Peyer's patch (tissue), 4 donors: ENCODE measurements around the gene CASR. TPM values are rescaled to one million over a fixed set of nuclear protein-coding genes. Genes with fewer than 3 reads are reported as not detected.

Experiments
- DNase-seq, 3 donors: peaks; one replicate each; pipeline ENCODE4 v3.0.0-alpha.2; 2017 to 2019
- H3K27ac ChIP-seq, 4 donors: fragments of 200-600 bp; sonication (generic); one replicate each; pipeline ENCODE4 v1.5.1; 2016 to 2019
- H3K27me3 ChIP-seq, 2 donors: fragments of 200-600 bp; sonication (generic); one replicate each; pipeline ENCODE4 v1.5.1; 2019
- H3K36me3 ChIP-seq, 3 donors: fragments of 200-600 bp; sonication (generic); one replicate each; pipeline ENCODE4 v1.5.1; 2016 to 2019
- H3K4me1 ChIP-seq, 4 donors: fragments of 200-600 bp; sonication (generic); one replicate each; pipeline ENCODE4 v1.5.1; 2016 to 2019
- H3K4me3 ChIP-seq, 4 donors: fragments of 200-600 bp; sonication (generic); 1 replicate in 3 of 4; 2 replicates in 1 of 4; pipeline ENCODE4 v1.5.1; 2016 to 2019; ENCODE audit warnings: mild to moderate bottlenecking in 1 of 4
- H3K9me3 ChIP-seq, 4 donors: fragments of 200-600 bp; sonication (generic); one replicate each; pipeline ENCODE4 v1.5.1; 2016 to 2019; ENCODE audit warnings: mild to moderate bottlenecking in 1 of 4
- POLR2A ChIP-seq, 2 donors: fragments of 450-650 bp; IDR thresholded peaks; one replicate each; pipeline ENCODE4 v1.5.1; 2017; ENCODE audit warnings: antibody characterized with exemption in 2 of 2, mild to moderate bottlenecking in 2 of 2, moderate library complexity in 2 of 2
- total RNA-seq, 4 donors: library from RNA; depleted of rRNA; stranded (reverse); fragments of >200 nt; gene quantifications; one replicate each; pipeline ENCODE4 v1.1.0, GENCODE V29; 2016
- TF ChIP-seq, protein P1 (sequence below), 6 experiments: fragments of 450-650 bp in 4 of 6; fragments of 200-600 bp in 2 of 6; sonication (generic) in 1 of 6; IDR thresholded peaks; one replicate each; pipeline ENCODE4 v1.5.1; 2017 to 2019; ENCODE audit warnings: antibody characterized with exemption in 6 of 6, mild to moderate bottlenecking in 3 of 6, moderate library complexity in 1 of 6

CASR gene
- total RNA-seq, 4 donors from 2014 or later = 0.28 to 1.7 (median 1.1) TPM; not detected in 1

- Histone ChIP-seq H3K27ac (no peak overlapping the region), H3K27me3 (no peaks in the 10 kb centered on the region), H3K4me1 (no peaks in the 10 kb centered on the region), H3K4me3 (no peak overlapping the region), H3K36me3 (no peaks in the 10 kb centered on the region), H3K9me3 (no peaks in the 10 kb centered on the region)
- DNase-seq = no peak
- TF ChIP-seq, protein P1, sequence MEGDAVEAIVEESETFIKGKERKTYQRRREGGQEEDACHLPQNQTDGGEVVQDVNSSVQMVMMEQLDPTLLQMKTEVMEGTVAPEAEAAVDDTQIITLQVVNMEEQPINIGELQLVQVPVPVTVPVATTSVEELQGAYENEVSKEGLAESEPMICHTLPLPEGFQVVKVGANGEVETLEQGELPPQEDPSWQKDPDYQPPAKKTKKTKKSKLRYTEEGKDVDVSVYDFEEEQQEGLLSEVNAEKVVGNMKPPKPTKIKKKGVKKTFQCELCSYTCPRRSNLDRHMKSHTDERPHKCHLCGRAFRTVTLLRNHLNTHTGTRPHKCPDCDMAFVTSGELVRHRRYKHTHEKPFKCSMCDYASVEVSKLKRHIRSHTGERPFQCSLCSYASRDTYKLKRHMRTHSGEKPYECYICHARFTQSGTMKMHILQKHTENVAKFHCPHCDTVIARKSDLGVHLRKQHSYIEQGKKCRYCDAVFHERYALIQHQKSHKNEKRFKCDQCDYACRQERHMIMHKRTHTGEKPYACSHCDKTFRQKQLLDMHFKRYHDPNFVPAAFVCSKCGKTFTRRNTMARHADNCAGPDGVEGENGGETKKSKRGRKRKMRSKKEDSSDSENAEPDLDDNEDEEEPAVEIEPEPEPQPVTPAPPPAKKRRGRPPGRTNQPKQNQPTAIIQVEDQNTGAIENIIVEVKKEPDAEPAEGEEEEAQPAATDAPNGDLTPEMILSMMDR (IDR thresholded peaks at IDR 0.05) = no peak
- no peak for TF ChIP-seq POLR2A (IDR thresholded peaks at IDR 0.05)
Observed at GRCh38 chr3:122272879-122273278, 89.4 kb downstream of the CASR start.

GRCh38 chr3:122273498-122273897 lies 90.0 kb downstream of the CASR start:
- Histone ChIP-seq H3K9me3 (no peaks in the 10 kb centered on the region), H3K4me3 (no peak overlapping the region), H3K27ac (no peak overlapping the region), H3K36me3 (no peaks in the 10 kb centered on the region), H3K4me1 (no peaks in the 10 kb centered on the region), H3K27me3 (no peaks in the 10 kb centered on the region)
- no peak for TF ChIP-seq POLR2A (IDR thresholded peaks at IDR 0.05)
- TF ChIP-seq, protein P1 (IDR thresholded peaks at IDR 0.05) = no peak
- DNase-seq = no peak

DNA sequence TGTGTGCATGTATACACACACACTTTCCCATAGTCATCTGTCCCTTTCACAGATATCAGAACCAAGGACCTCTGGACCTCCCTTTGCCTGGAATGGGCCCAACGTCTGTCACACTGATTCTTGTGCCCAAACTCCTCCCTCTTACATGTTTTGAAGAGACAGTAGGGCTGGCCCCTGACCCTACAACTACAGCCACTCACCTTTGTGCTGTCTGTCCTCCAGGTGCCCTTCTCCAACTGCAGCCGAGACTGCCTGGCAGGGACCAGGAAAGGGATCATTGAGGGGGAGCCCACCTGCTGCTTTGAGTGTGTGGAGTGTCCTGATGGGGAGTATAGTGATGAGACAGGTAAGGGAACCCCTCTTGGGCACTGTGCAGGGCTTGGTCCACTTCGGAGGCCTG lies 98.4 kb downstream of the CASR start:
- no peak for DNase-seq
- Histone ChIP-seq H3K9me3 (no peaks in the 10 kb centered on the region), H3K27ac (no peak overlapping the region), H3K27me3 (no peaks in the 10 kb centered on the region), H3K4me1 (no peaks in the 10 kb centered on the region), H3K36me3 (no peaks in the 10 kb centered on the region), H3K4me3 (no peak overlapping the region)
- TF ChIP-seq, protein P1 (IDR thresholded peaks at IDR 0.05) = no peak
- no peak for TF ChIP-seq POLR2A (IDR thresholded peaks at IDR 0.05)

GRCh38 chr3:122283796-122284445 lies 100.5 kb downstream of the CASR start:
- H3K9me3 ChIP-seq = no peaks in the 10 kb centered on the region
- no peaks in the 10 kb centered on the region for H3K27me3 ChIP-seq
- H3K4me1 ChIP-seq = no peaks in the 10 kb centered on the region
- H3K4me3 ChIP-seq = no peak overlapping the region
- TF ChIP-seq, protein P1 (IDR thresholded peaks at IDR 0.05) = no peak
- no peak for TF ChIP-seq POLR2A (IDR thresholded peaks at IDR 0.05)
- DNase-seq = no peak
- H3K27ac ChIP-seq = no peak overlapping the region
- no peaks in the 10 kb centered on the region for H3K36me3 ChIP-seq

GRCh38 chr3:122284486-122284885 lies 101.0 kb downstream of the CASR start:
- no peaks in the 10 kb centered on the region for H3K27me3 ChIP-seq
- TF ChIP-seq, protein P1 (IDR thresholded peaks at IDR 0.05) = no peak
- TF ChIP-seq POLR2A (IDR thresholded peaks at IDR 0.05) = no peak
- no peaks in the 10 kb centered on the region for H3K36me3 ChIP-seq
- no peak overlapping the region for H3K27ac ChIP-seq
- no peaks in the 10 kb centered on the region for H3K4me1 ChIP-seq
- DNase-seq = no peak
- H3K4me3 ChIP-seq = no peak overlapping the region
- H3K9me3 ChIP-seq = no peaks in the 10 kb centered on the region

- H3K4me1 ChIP-seq = no peaks in the 10 kb centered on the region
- no peaks in the 10 kb centered on the region for H3K27me3 ChIP-seq
- H3K36me3 ChIP-seq = no peaks in the 10 kb centered on the region
- no peak for DNase-seq
- no peaks in the 10 kb centered on the region for H3K9me3 ChIP-seq
- no peak overlapping the region for H3K27ac ChIP-seq
- H3K4me3 ChIP-seq = no peak overlapping the region
- no peak for TF ChIP-seq POLR2A (IDR thresholded peaks at IDR 0.05)
- TF ChIP-seq, protein P1 (IDR thresholded peaks at IDR 0.05) = no peak
Observed at GRCh38 chr3:122294359-122294758, 110.9 kb downstream of the CASR start.
